Tibial nerve (tissue), 4 donors: Measurements from ENCODE around the gene ITIH4. TPM values are rescaled to one million over a fixed set of nuclear protein-coding genes. Genes with fewer than 3 reads are reported as not detected.

Source experiments
- DNase-seq, 2 donors: peaks; one replicate each; pipeline ENCODE4 v3.0.0-alpha.2; 2019; ENCODE audit warnings: low spot score in 2 of 2
- H3K27ac ChIP-seq, 4 donors: fragments of 200-600 bp; sonication (generic) in 3 of 4; one replicate each; pipeline ENCODE4 v1.5.1; 2017 to 2019; ENCODE audit warnings: mild to moderate bottlenecking in 1 of 4
- H3K27me3 ChIP-seq, 2 donors: fragments of 200-600 bp; sonication (generic) in 1 of 2; one replicate each; pipeline versions ENCODE4 v1.5.1 to v1.6.0; 2017 to 2019
- H3K36me3 ChIP-seq, 3 donors: fragments of 200-600 bp; sonication (generic); one replicate each; pipeline ENCODE4 v1.5.1; 2018 to 2019
- H3K4me1 ChIP-seq, 4 donors: fragments of 200-600 bp; sonication (generic) in 3 of 4; one replicate each; pipeline ENCODE4 v1.5.1; 2017 to 2019
- H3K4me3 ChIP-seq, 4 donors: fragments of 200-600 bp; sonication (generic) in 3 of 4; one replicate each; pipeline ENCODE4 v1.5.1; 2017 to 2019; ENCODE audit warnings: mild to moderate bottlenecking in 1 of 4, moderate library complexity in 1 of 4
- H3K9me3 ChIP-seq, 4 donors: fragments of 200-600 bp; sonication (generic) in 3 of 4; one replicate each; pipeline ENCODE4 v1.5.1; 2017 to 2019
- CTCF ChIP-seq, 5 experiments: fragments of 200-600 bp in 3 of 5; fragments of 450-650 bp in 2 of 5; sonication (generic) in 3 of 5; IDR thresholded peaks; one replicate each; pipeline ENCODE4 v1.5.1; 2016 to 2019; ENCODE audit warnings: antibody characterized with exemption in 5 of 5, mild to moderate bottlenecking in 3 of 5, moderate library complexity in 2 of 5
- EP300 ChIP-seq, 2 donors: sonication (generic); formaldehyde crosslinking; IDR thresholded peaks; one replicate each; pipeline ENCODE4 v1.6.1; 2017; ENCODE audit warnings: antibody characterized with exemption in 2 of 2, mild to moderate bottlenecking in 1 of 2
- POLR2A ChIP-seq, 2 donors: fragments of 450-650 bp; IDR thresholded peaks; one replicate each; pipeline ENCODE4 v1.6.1; 2017; ENCODE audit warnings: antibody characterized with exemption in 2 of 2, mild to moderate bottlenecking in 2 of 2, moderate library complexity in 2 of 2
- WGBS, 2 donors: methylation state at CpG; one replicate each; pipeline ENCODE4 v1.1.5; 2018; 5-methylcytosine and 5-hydroxymethylcytosine counted together
- total RNA-seq, 4 donors: library from RNA; depleted of rRNA; stranded (reverse); fragments of >200 nt; gene quantifications; one replicate each; pipeline ENCODE4 v1.1.0, GENCODE V29; 2016

ITIH4 gene
- total RNA-seq, 4 donors from 2014 or later: 5.4 to 24.9 (median 10.1) TPM

GRCh38 chr3:52870471-52870870, 40.0 kb upstream of the ITIH4 start:
- WGBS, 2 donors: 94 to 100% methylated on average over 1 to 10 of the region's 10 CpGs
- H3K4me3 ChIP-seq: no peak overlapping the region
- TF ChIP-seq EP300 (IDR thresholded peaks at IDR 0.05): no peak
- TF ChIP-seq POLR2A (IDR thresholded peaks at IDR 0.05): no peak
- no peak for TF ChIP-seq CTCF (IDR thresholded peaks at IDR 0.05)

GRCh38 chr3:52866427-52866826, 36.0 kb upstream of the ITIH4 start:
- 92 to 95% methylated on average over 12 of the region's 12 CpGs for WGBS, 2 donors
- no peaks in the 10 kb centered on the region for H3K27me3 ChIP-seq
- H3K27ac ChIP-seq: no peak overlapping the region
- no peak for DNase-seq
- peaks cover 0 to 10% (median 0%) of the 10 kb centered on the region in 4 donors for H3K9me3 ChIP-seq
- H3K36me3 ChIP-seq: peaks cover 0 to 22% (median 0%) of the 10 kb centered on the region in 3 donors
- H3K4me1 ChIP-seq: peaks cover 0 to 1% (median 0%) of the 10 kb centered on the region in 4 donors
- TF ChIP-seq EP300 (IDR thresholded peaks at IDR 0.05): no peak
- TF ChIP-seq CTCF (IDR thresholded peaks at IDR 0.05): no peak
- TF ChIP-seq POLR2A (IDR thresholded peaks at IDR 0.05): no peak
- H3K4me3 ChIP-seq: no peak overlapping the region

More at GRCh38 chr3:52870471-52870870, 40.0 kb upstream of the ITIH4 start:
- peaks cover 0 to 3% (median 0%) of the 10 kb centered on the region in 4 donors for H3K4me1 ChIP-seq
- no peak for DNase-seq
- H3K36me3 ChIP-seq: no peaks in the 10 kb centered on the region
- H3K27me3 ChIP-seq: no peaks in the 10 kb centered on the region
- no peaks in the 10 kb centered on the region for H3K9me3 ChIP-seq
- no peak overlapping the region for H3K27ac ChIP-seq

GRCh38 chr3:52865994-52866393, 35.5 kb upstream of the ITIH4 start:
- Histone ChIP-seq H3K4me3 (no peak overlapping the region), H3K36me3 (peaks cover 0 to 26% (median 0%) of the 10 kb centered on the region in 3 donors), H3K27me3 (no peaks in the 10 kb centered on the region), H3K4me1 (no peaks in the 10 kb centered on the region), H3K9me3 (peaks cover 0 to 10% (median 0%) of the 10 kb centered on the region in 4 donors), H3K27ac (no peak overlapping the region)
- DNase-seq: no peak
- TF ChIP-seq POLR2A (IDR thresholded peaks at IDR 0.05) (no peak), EP300 (IDR thresholded peaks at IDR 0.05) (no peak), CTCF (IDR thresholded peaks at IDR 0.05) (no peak)
- WGBS, 2 donors: 92% methylated on average over 13 of the region's 13 CpGs

- Histone ChIP-seq H3K4me3 (no peak overlapping the region), H3K4me1 (no peaks in the 10 kb centered on the region), H3K36me3 (peaks cover 0 to 52% (median 0%) of the 10 kb centered on the region in 3 donors), H3K27ac (no peak overlapping the region), H3K27me3 (no peaks in the 10 kb centered on the region), H3K9me3 (peaks cover 0 to 10% (median 0%) of the 10 kb centered on the region in 4 donors)
- DNase-seq: no peak
- TF ChIP-seq POLR2A (IDR thresholded peaks at IDR 0.05) (no peak), EP300 (IDR thresholded peaks at IDR 0.05) (no peak), CTCF (IDR thresholded peaks at IDR 0.05) (no peak)
- WGBS, 2 donors: 65 to 74% methylated on average over 6 to 8 of the region's 8 CpGs
Measured at GRCh38 chr3:52860424-52860768, 29.9 kb upstream of the ITIH4 start.

- H3K27me3 ChIP-seq: no peaks in the 10 kb centered on the region
- H3K9me3 ChIP-seq: peaks cover 0 to 10% (median 0%) of the 10 kb centered on the region in 4 donors
- 84 to 89% methylated on average over 8 of the region's 8 CpGs for WGBS, 2 donors
- no peak overlapping the region for H3K4me3 ChIP-seq
- H3K36me3 ChIP-seq: peaks cover 0 to 58% (median 0%) of the 10 kb centered on the region in 3 donors
- no peak for DNase-seq
- H3K4me1 ChIP-seq: no peaks in the 10 kb centered on the region
- TF ChIP-seq EP300 (IDR thresholded peaks at IDR 0.05) (no peak), POLR2A (IDR thresholded peaks at IDR 0.05) (no peak), CTCF (IDR thresholded peaks at IDR 0.05) (no peak)
- H3K27ac ChIP-seq: no peak overlapping the region
Measured at GRCh38 chr3:52859686-52860423, 29.4 kb upstream of the ITIH4 start.
